T-helper 1 cell treated with Interleukin-12 subunit alpha and Interleukin-12 subunit beta and Interleukin-4 antibody, amounts not matched to agents 30 ng/mL and 1 ng/mL, for 36 hours (primary cell): ENCODE results near the gene PRRX2. TPM values are rescaled to one million over a fixed set of nuclear protein-coding genes. Genes with fewer than 3 reads are reported as not detected.
"Not testable (repeated sequence)": the region's sequence is repeated elsewhere in the genome, so short reads cannot be mapped to it uniquely, and the experiment has no call there.

Source experiments
- intact Hi-C: fragments of 100-400 bp; cut with micrococcal nuclease; formaldehyde crosslinking; loops from one replicate; pipeline ENCODE4 v1.15.1; 2024
- total RNA-seq: library from RNA; stranded (reverse); gene quantifications from 2 replicates; pipeline ENCODE4 v1.2.3, GENCODE V29; 2022

PRRX2 gene
- total RNA-seq, 1 donor from 2014 or later = 1.5 TPM

- intact Hi-C loops = no loop called here
Measured at GRCh38 chr9:129635099-129636065, 30.1 kb upstream of the PRRX2 start.

DNA sequence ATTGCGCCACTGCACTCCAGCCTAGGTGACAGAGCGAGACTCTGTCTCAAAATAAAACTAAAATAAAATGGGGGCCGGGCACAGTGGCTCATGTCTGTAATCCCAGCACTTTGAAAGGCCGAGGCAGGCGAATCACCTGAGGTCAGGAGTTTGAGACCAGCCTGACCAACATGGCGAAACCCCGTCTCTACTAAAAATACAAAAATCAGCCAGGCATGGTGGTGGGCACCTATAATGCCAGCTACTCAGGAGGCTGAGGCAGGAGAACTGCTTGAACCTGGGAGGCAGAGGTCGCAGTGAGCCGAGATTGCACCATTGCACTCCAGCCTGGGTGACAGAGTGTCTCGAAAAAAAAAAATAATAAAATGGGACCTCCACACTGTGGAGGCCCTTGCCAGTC, 29.1 kb upstream of the PRRX2 start:
- intact Hi-C loops = not testable (repeated sequence)

- intact Hi-C loops = no loop called here
Measured at GRCh38 chr9:129637102-129637501, 28.3 kb upstream of the PRRX2 start.

DNA sequence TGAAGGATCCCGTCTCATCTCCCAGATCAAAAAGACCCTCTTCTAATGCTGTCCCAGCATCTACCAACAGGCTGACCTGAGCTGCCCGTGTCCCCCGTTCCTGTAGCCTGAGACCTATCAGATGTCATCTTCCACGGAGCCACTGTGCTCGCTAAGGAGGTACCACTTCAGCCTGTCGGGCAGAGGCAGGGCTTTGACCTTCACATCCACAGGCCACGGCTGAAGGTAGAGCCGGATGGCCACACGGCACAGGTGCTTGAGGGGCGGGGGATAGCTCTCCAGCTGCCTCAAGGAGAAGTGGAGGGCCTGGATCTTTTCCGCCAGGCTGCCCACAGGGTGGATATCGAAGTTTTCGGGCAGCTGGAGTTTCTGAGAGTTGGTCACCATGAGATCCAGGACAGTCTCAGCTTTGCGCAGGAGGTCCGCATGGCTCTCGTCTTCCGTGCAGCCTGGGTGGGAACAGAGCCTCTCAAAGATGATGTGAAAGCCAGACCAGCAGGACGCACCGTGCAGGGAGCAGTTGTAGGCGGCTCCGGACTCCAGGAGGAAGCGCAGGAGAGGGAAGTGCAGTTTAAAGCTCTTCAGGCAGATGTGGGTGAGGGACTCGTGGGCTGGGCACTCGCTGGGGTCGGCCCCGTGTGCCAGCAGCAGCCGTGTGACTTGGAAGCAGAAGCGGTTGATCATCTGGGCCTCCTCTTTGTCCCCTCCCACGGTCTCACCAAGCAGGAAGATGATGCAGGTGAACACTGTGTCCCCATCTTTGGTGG, 27.6 kb upstream of the PRRX2 start:
- intact Hi-C loops = no loop called here

- intact Hi-C loops = no loop called here
Measured at GRCh38 chr9:129639034-129639630, 26.3 kb upstream of the PRRX2 start.

- intact Hi-C loops = loop anchor here (5.0 kb wide), 2 partner anchors 73 to 867 kb away; partner anchors contain the start of gene ZER1
Measured at GRCh38 chr9:129639756-129640085, 25.7 kb upstream of the PRRX2 start.

DNA sequence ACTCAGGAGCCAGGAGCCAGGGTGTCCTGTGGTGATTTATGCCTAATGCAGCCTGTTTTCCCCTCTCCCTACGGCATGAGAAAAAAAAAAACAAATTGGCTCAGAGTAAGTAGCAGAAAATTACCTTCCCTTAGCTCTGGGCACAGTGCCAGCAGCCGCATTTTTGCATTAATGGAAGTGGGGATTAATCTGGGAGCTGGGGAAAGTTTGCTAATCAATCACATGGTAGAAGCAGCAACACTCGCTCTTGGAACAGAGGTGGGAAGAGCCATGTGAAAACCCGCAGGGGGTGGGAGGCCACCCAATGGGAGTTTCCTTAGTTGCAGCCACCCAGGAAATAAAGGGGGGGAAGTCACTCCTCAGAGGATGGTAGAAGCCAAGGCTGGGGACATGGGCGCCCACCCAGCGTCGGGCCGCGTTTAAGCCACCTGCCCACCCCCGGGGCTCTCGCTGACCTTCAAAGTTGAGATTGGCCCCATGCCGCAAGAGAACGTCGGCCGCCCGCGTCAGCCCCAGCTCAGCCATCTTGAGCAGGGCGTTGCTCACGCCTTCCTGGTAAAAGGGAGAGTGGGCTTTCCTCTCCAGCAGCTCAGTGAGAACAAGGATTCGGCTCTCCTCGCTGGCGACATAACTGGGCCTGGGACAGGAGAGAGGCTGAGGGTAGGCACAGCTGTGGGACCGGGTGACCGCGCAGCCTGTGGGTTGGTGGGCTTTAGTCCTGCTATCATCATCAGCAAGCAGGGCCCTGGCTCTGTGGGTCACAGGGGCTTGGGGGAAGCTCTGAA, 25.2 kb upstream of the PRRX2 start:
- intact Hi-C loops = loop anchor here (5.0 kb wide), 2 partner anchors 72 to 868 kb away; partner anchors contain the start of gene ZER1

DNA sequence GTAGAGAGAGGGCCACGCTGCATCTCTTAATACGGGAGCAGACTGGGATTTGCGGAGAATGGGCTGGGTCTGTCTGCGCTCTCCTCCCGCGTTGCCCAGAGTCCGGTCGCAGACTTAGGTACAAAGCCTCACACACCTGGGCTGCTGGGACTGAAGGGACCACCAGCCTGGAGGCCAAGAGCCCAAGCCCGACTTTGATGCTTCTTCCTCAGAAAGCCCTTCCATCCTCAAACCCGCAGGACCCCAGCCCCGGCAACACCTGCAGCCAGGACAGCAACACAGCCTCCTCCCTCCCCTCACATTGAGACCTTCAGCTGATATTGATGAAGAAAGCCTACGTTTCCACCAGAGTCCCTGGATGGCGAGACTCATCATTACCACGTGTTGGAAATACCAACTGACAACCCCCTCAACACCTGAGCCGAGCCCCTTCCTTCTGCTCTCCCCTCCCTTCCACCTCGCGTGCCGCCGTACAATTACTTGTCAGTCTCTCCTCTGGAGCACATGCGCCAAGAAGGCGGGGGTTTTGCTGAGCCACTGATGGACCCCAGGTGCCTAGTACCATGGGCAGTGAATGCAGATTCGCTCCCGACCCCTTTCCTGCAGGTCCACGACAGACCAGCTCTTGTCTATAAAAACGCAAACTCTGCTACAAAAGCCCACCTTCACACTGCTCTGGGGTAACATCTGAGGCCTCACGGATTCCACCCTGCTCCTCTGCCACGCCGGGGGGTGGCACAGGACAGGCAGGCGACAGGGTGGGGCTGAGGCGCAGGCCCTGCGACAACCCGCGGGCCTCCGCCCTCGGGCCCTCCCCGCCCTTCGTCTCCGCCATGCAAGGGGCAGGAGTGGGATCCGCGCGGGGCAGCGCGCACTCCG, 24.3 kb upstream of the PRRX2 start:
- intact Hi-C loops = loop anchor here (5.0 kb wide), 2 partner anchors 71 to 869 kb away; partner anchors contain the start of gene ZER1

DNA sequence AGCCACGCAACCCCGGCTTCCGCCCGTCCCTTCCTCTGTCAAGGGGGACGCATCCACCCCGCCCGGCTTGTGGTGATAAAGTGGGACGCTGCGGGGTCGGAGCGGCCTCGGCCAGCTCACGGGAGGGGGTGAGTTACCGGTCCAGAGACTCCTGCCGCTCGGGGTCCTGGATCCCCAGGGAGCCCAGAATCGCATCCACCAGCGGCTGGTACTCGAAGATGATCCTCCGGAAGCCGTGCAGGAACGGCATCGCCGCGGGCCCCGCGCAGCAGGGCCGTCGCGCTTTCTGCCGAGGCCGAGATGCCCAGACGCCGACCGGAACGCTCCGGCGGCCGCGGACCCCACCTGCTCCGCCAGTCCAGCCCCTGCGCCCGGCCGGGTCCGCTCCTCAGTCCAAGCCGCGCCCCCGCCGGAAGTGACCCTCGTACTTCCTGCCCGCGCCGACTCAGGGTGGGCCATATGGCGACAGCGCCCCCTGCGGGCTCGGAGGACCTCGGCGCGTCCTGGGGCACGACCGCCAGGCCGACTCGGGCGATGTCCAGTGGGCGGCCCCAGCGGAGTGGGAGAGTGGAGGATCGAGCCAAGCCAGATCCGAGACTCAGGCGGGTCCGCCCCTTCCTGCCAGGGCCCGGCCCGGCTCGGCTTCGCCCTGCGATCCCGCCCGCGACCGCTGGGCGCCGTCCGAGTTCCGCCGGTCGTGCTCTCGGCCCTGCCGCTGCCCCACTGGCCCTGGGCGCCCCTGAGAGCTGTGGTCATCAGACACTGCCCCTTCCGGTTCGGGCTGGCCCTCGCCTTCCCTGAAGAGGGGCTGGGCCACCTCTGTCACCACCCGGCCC, 23.5 kb upstream of the PRRX2 start, which contains the start of gene ASB6:
ASB6 (minus strand) TSS at position 402 of the 836 bp plus-strand sequence; CDS start at position 250, 152 bp downstream.
- intact Hi-C loops = loop anchor here (1.0 to 5.0 kb wide), 8 partner anchors 16 to 870 kb away; partner anchors contain the start of genes CRAT, NTMT1, PRRX2 and ZER1

GRCh38 chr9:129643706-129644105, 21.7 kb upstream of the PRRX2 start:
- intact Hi-C loops = loop anchor here (5.0 kb wide), 2 partner anchors 69 to 871 kb away; partner anchors contain the start of gene ZER1

GRCh38 chr9:129644365-129644764, 21.1 kb upstream of the PRRX2 start:
- intact Hi-C loops = loop anchor here (5.0 kb wide), 2 partner anchors 68 to 872 kb away; partner anchors contain the start of gene ZER1

- intact Hi-C loops = loop anchor here (5.0 kb wide), 2 partner anchors 67 to 873 kb away; partner anchors contain the start of gene ZER1
Measured at GRCh38 chr9:129644902-129645301, 20.5 kb upstream of the PRRX2 start.

DNA sequence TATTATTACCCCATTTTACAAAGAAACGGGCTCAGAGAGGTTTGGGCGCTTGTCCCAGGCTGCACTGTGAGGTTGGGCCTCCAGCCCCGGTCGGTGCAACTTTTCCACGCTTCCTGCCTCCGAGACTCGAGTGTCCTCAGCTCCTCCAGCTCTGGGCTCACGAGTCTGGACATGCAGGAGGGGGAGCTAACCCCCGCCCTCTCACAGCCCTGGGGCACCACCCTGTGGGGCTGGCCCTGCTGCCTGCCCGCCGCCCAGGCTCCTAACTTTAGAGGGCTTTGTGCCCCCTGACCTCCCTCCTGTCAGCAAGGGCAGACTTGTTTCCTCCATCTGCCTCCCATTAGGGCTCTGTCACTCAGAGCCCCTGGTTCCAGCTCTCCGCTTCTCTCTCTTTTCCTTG, 19.2 kb upstream of the PRRX2 start:
- intact Hi-C loops = no loop called here

DNA sequence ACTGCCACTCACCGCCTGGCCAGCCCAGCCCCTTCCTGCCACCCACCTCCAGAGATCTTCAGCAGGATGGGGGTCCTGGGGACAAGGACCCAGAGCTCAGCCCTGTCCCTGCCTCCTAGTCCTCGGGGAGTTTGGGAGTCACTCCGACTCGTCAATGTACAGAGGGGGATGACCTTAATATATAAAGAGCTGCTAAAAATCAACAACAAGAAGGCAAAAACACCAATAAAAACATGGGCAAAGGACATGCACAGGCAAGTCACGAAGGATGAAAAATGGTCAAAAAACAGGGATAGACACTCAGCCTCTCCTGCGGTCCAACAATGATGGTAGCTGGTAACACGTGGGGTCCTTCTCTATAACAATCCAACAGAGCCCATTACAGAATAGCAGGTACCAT, 18.8 kb upstream of the PRRX2 start:
- intact Hi-C loops = no loop called here

- intact Hi-C loops = no loop called here
Measured at GRCh38 chr9:129647635-129648034, 17.8 kb upstream of the PRRX2 start.

DNA sequence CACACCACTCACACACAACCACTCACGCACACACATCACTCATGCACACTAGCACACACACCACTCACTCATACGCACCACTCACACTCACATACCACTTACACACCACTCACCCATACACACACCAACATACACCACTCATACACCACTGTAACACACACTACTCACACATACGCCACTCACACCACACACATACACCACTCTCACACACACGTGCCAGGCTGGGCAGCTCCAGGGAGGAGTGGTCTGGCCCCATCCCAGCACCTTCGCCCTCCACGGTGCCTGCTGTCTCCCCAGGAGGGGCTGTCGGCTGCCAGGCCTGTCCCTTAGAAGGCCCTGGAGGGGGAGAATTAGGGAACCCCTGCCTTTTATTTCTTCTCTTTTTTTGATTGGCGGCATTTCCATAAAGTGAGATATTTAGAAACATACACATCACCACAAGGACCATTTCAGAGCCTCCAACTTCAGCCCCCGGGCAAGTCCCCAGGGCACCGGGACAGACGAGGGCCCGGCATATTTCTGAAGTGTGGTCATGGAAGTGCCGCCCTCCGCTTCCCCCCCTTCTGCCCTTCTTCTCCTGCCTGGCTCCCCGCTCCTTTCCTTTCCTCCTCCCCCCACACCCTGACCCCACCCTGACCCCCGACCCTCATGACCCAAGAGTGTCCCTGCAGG, 17.2 kb upstream of the PRRX2 start:
- intact Hi-C loops = no loop called here

GRCh38 chr9:129648764-129649115, 16.7 kb upstream of the PRRX2 start:
- intact Hi-C loops = no loop called here
